IPS DF 6.9 (cell line): Measurements from ENCODE around the gene GADD45G.

Experiments
- DNase-seq: peaks from one replicate; pipeline ENCODE4 v3.0.0-alpha.2; 2013; ENCODE audit warnings: low read depth, low spot score
- H3K27ac ChIP-seq: one replicate; pipeline ENCODE4 v1.5.1; 2013; ENCODE audit warnings: low read length, control low read depth
- H3K27me3 ChIP-seq: 2 replicates; pipeline ENCODE4 v1.6.1; 2013; ENCODE audit warnings: mild to moderate bottlenecking, low read length; ENCODE audit not compliant: control insufficient read depth, insufficient read depth
- H3K36me3 ChIP-seq: 2 replicates; pipeline ENCODE4 v1.6.1; 2013; ENCODE audit warnings: low read length; ENCODE audit not compliant: control insufficient read depth, insufficient read depth
- H3K4me1 ChIP-seq: 2 replicates; pipeline ENCODE4 v1.6.1; 2013; ENCODE audit warnings: low read length; ENCODE audit not compliant: control insufficient read depth, insufficient read depth
- H3K4me3 ChIP-seq: 2 replicates; pipeline ENCODE4 v1.5.1; 2013; ENCODE audit warnings: mild to moderate bottlenecking, low read length
- H3K9me3 ChIP-seq: 2 replicates; pipeline ENCODE4 v1.6.1; 2013; ENCODE audit warnings: low read length, inconsistent platforms; ENCODE audit not compliant: control insufficient read depth, insufficient read depth
- WGBS: extraction: QIAGEN DNeasy Blood & Tissue Kit; methylation state at CpG from one replicate; pipeline ENCODE4 v1.1.7; 2013; ENCODE audit warnings: mixed read lengths, missing lambda C conversion rate; ENCODE audit not compliant: insufficient read length, insufficient coverage; 5-methylcytosine and 5-hydroxymethylcytosine counted together

GADD45G gene

DNA sequence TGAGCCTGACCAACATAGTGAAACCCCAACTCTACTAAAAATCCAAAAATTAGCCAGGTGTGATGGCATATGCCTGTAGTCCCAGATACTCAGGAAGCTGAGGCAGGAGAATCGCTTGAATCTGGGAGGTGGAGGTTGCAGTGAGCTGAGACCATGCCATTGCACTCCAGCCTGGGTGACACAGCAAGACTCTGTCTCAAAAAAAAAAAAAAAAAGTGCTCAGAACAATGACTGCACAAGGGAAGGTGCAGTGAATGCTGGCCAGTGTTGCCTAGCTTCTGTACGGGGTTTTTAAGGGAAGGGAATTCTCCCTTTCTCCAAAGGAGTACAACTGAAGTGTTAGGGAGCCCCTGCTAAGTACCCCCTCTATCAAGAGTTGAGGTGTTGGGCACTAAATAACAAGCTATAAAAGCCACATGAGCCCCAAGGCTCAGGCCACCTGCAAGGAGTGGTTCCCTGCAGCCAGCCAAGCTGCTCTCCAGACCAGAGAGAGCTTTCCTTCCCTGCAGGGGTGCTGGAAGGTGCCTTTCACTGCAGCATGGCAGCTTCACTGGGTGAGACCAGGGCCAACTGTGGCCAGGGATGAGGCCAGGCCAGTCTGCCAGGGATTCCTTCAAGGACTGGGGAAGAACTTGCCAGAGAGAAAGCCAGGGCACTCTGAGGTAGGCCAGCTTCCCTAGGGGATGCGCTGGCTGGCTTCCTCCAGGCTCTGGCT lies 14.8 kb downstream of the GADD45G start:
- WGBS, result no CpG with 5 or more reads among the region's 3 CpGs
- Histone ChIP-seq H3K36me3 (no peaks in the 10 kb centered on the region), H3K4me3 (no peak overlapping the region), H3K27ac (no peak overlapping the region), H3K9me3 (no peaks in the 10 kb centered on the region), H3K27me3 (no peaks in the 10 kb centered on the region), H3K4me1 (peaks cover 4% of the 10 kb centered on the region)
- DNase-seq, result no peak

DNA sequence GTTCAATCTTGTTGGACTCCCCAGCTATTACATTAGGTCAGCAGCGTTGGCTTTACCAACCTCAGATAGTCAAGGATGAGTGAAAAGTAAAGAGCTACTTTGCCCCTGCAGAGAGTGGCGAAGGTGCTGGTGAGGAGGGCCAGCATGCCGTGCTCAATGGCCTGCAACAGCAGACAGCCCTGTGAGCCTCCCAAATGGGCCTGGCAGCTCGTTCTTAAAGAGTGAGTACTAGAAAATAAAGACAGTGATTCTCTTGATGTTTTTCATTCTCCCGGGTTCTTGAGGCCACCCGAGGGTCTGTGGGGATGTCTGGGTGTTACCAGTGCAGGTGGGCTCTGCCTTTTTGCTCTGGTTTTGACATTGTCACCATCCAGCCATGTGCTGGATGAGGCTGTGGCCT lies 16.2 kb downstream of the GADD45G start:
- Histone ChIP-seq H3K4me1 (peaks cover 4% of the 10 kb centered on the region), H3K27me3 (no peaks in the 10 kb centered on the region), H3K36me3 (no peaks in the 10 kb centered on the region), H3K27ac (no peak overlapping the region), H3K9me3 (no peaks in the 10 kb centered on the region), H3K4me3 (no peak overlapping the region)
- no peak for DNase-seq
- no CpG with 5 or more reads among the region's 6 CpGs for WGBS

DNA sequence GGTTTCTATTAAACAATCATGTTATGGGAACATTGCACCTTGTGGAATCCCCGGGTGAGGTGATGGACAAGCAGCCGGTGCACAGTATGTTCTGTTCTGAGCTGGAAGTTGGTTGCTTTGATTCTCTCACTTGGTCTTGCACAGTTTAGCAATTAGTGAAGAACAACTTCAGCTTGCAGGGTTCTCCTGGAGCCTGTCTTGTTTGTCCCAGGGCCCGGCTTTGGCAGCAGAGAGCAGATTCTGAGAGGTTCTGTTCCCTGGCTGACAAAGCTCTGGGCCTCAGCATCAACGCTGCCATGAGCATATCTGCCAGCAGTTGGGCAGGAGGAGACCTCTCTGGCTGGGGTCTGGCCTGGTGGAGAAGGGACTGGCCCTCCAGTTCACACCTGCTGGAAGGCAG lies 16.9 kb downstream of the GADD45G start:
- no CpG with 5 or more reads among the region's 4 CpGs for WGBS
- H3K4me3 ChIP-seq, result no peak overlapping the region
- no peaks in the 10 kb centered on the region for H3K9me3 ChIP-seq
- H3K27me3 ChIP-seq, result no peaks in the 10 kb centered on the region
- DNase-seq, result no peak
- H3K27ac ChIP-seq, result no peak overlapping the region
- no peaks in the 10 kb centered on the region for H3K36me3 ChIP-seq
- peaks cover 3% of the 10 kb centered on the region for H3K4me1 ChIP-seq

- no CpG with 5 or more reads among the region's 20 CpGs for WGBS
- H3K36me3 ChIP-seq, result no peaks in the 10 kb centered on the region
- H3K4me3 ChIP-seq, result no peak overlapping the region
- no peak for DNase-seq
- no peak overlapping the region for H3K27ac ChIP-seq
- no peaks in the 10 kb centered on the region for H3K27me3 ChIP-seq
- peaks cover 3% of the 10 kb centered on the region for H3K4me1 ChIP-seq
- no peaks in the 10 kb centered on the region for H3K9me3 ChIP-seq
These were observed 18.4 kb downstream of the GADD45G start for GRCh38 chr9:89622933-89623861.

- H3K36me3 ChIP-seq, result no peaks in the 10 kb centered on the region
- no peak overlapping the region for H3K4me3 ChIP-seq
- H3K9me3 ChIP-seq, result no peaks in the 10 kb centered on the region
- peaks cover 3% of the 10 kb centered on the region for H3K4me1 ChIP-seq
- no CpG with 5 or more reads among the region's 11 CpGs for WGBS
- DNase-seq, result no peak
- H3K27ac ChIP-seq, result no peak overlapping the region
- H3K27me3 ChIP-seq, result no peaks in the 10 kb centered on the region
These were observed 19.2 kb downstream of the GADD45G start for GRCh38 chr9:89623925-89624420.

GRCh38 chr9:89625721-89626687 lies 21.2 kb downstream of the GADD45G start:
- H3K4me1 ChIP-seq, result no peaks in the 10 kb centered on the region
- no peaks in the 10 kb centered on the region for H3K36me3 ChIP-seq
- H3K27ac ChIP-seq, result no peak overlapping the region
- no peaks in the 10 kb centered on the region for H3K9me3 ChIP-seq
- no peak for DNase-seq
- H3K27me3 ChIP-seq, result no peaks in the 10 kb centered on the region
- no peak overlapping the region for H3K4me3 ChIP-seq
- WGBS, result no CpG with 5 or more reads among the region's 14 CpGs

DNA sequence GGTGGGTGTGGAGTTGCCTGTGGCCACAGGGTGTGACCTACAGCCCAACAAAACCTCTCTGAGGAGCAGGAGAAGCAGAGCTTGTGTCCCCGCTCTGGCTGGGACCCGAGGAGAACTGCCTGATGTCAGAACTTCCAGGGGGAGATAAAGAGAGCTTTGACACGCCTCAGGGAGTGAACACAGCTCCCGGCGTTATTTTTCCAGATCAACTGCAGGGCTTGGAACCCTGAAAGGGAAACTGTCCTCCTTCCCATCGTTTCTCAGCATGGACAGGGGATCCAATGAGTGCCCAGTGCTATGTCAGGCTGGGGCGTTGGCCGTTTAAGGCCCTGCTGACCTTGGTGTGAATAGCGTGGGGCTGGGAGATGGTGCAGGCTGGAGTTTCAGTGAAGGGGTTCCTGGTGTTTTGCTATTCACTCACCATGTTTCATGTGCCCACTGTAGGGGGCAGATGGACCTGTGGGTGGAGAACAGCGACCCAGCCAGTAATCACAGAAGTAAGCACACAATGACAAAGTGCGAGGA lies 22.0 kb downstream of the GADD45G start:
- Histone ChIP-seq H3K4me1 (no peaks in the 10 kb centered on the region), H3K9me3 (no peaks in the 10 kb centered on the region), H3K36me3 (no peaks in the 10 kb centered on the region), H3K4me3 (no peak overlapping the region), H3K27me3 (no peaks in the 10 kb centered on the region), H3K27ac (no peak overlapping the region)
- no CpG with 5 or more reads among the region's 11 CpGs for WGBS
- DNase-seq, result no peak

DNA sequence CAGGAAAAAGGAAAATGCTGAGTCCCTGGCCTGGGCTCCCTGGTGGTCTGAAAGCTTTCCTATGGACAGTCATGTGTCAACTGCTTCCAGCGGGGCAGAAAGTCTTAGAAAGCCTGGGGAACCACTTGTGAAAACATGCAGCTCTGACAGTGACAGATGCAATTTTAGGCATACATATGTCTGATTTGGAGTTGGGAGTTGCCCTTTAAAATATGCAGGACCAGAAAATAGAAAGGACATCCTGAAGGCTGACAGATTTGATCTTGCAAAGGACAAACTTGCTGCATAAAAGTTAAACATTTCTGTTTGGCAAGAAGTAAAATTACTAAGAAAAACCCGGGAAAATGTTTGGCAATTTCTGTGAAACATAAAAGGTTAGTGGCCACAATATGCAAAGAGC lies 23.8 kb downstream of the GADD45G start:
- H3K4me3 ChIP-seq, result no peak overlapping the region
- no peaks in the 10 kb centered on the region for H3K36me3 ChIP-seq
- no peaks in the 10 kb centered on the region for H3K4me1 ChIP-seq
- WGBS, result no CpG with 5 or more reads among the region's 2 CpGs
- DNase-seq, result no peak
- H3K27ac ChIP-seq, result no peak overlapping the region
- H3K9me3 ChIP-seq, result no peaks in the 10 kb centered on the region
- no peaks in the 10 kb centered on the region for H3K27me3 ChIP-seq

DNA sequence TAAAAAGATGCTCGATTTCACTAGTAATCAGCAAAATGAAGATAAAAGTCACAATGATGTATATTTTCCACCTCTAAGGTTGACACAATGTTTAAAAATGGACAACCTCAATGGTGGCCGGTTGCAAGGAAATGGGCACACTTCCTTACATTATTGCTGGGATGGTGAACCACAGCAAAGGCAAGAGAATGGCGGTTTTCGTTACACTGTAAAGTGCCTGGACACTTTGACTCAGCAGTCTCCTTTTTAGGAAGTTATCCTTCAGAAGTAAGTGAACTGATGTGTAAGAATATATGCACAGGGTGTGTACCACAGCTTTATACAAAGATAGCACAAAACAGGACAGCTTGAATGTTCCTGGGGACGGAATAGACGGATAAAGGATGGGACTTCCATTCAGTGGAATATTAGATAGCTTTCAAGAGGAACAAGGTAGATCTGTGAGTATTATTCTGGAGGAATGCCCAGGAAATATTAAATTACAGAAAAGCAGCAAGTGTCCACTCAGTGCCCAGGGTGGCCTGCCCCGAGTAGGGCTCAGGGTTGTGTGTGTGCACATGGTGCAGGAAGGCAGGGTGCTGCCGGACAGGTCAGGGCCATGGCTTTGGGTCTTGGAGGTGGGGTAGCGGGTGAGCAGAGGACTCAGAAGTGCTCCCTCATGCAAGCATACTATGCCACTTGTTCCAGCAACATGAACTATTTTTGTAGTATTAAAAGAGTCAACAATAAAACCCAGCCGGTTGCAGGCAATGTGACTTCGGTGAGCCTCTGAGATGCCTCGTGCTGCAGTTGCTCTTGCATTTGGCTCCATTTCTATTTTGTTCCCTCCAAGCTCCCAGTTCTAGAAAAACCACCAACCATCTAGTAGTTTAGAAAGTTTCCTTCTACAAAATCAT lies 24.5 kb downstream of the GADD45G start:
- no peak overlapping the region for H3K27ac ChIP-seq
- no peak for DNase-seq
- WGBS, result no CpG with 5 or more reads among the region's 12 CpGs

More for the DNA sequence above, 24.5 kb downstream of the GADD45G start:
- H3K9me3 ChIP-seq, result no peaks in the 10 kb centered on the region
- no peak overlapping the region for H3K4me3 ChIP-seq
- no peaks in the 10 kb centered on the region for H3K4me1 ChIP-seq
- no peaks in the 10 kb centered on the region for H3K36me3 ChIP-seq
- no peaks in the 10 kb centered on the region for H3K27me3 ChIP-seq
